Hematopoietic multipotent progenitor cell treated with erythropoietin and hydrocortisone succinate and interleukin-3 and kit ligand, for 4 days (in vitro differentiated cells): ENCODE results near the gene KRTAP9-7.

Experiments used
- DNase-seq: peaks from one replicate; pipeline ENCODE4 v3.0.0-alpha.2; 2015

Gene KRTAP9-7

GRCh38 chr17:41278176-41278955 is 2.9 kb downstream of the KRTAP9-7 start:
- no peak for DNase-seq

- DNase-seq, result no peak
These were observed 8.5 kb downstream of the KRTAP9-7 start for GRCh38 chr17:41284043-41284442.

- DNase-seq, result peak; percentile 44
These were observed 9.0 kb downstream of the KRTAP9-7 start for GRCh38 chr17:41284546-41284945.

GRCh38 chr17:41287050-41287449 is 11.6 kb downstream of the KRTAP9-7 start:
- no peak for DNase-seq

GRCh38 chr17:41294016-41294415 is 18.5 kb downstream of the KRTAP9-7 start:
- DNase-seq, result no peak

- DNase-seq, result no peak
These were observed 21.3 kb downstream of the KRTAP9-7 start for GRCh38 chr17:41296846-41297245.

GRCh38 chr17:41298458-41299135 is 23.1 kb downstream of the KRTAP9-7 start:
- no peak for DNase-seq

- DNase-seq, result no peak
These were observed 25.8 kb downstream of the KRTAP9-7 start for GRCh38 chr17:41301204-41301790.

- DNase-seq, result peak; percentile 60
These were observed 26.7 kb downstream of the KRTAP9-7 start, which contains the start of gene KRTAP29-1 for GRCh38 chr17:41301916-41302901. Gene KRTAP29-1 (minus strand): TSS chr17:41302851. CDS start chr17:41302851, 0 bp downstream.

GRCh38 chr17:41302981-41303380 is 27.5 kb downstream of the KRTAP9-7 start:
- DNase-seq, result no peak

GRCh38 chr17:41304091-41304490 is 28.6 kb downstream of the KRTAP9-7 start:
- DNase-seq, result no peak

GRCh38 chr17:41307647-41308046 is 32.1 kb downstream of the KRTAP9-7 start:
- DNase-seq, result no peak

- peak; percentile 89 for DNase-seq
These were observed 32.9 kb downstream of the KRTAP9-7 start for GRCh38 chr17:41308251-41308917.

- DNase-seq, result peak; percentile 58
These were observed 33.4 kb downstream of the KRTAP9-7 start, which contains the start of gene KRTAP16-1 for GRCh38 chr17:41308918-41309359. Gene KRTAP16-1 (minus strand): TSS chr17:41309309. CDS start chr17:41309253, 56 bp downstream.

GRCh38 chr17:41311111-41311510 is 35.6 kb downstream of the KRTAP9-7 start:
- no peak for DNase-seq

- DNase-seq, result no peak
These were observed 39.8 kb downstream of the KRTAP9-7 start, which contains the start of gene KRTAP17-1 for GRCh38 chr17:41315204-41315794. Gene KRTAP17-1 (minus strand): TSS chr17:41315710. CDS start chr17:41315650, 60 bp downstream.

- DNase-seq, result no peak
These were observed 40.4 kb downstream of the KRTAP9-7 start for GRCh38 chr17:41315814-41316445.

GRCh38 chr17:41318231-41318630 is 42.7 kb downstream of the KRTAP9-7 start:
- no peak for DNase-seq

- DNase-seq, result peak; percentile 72
These were observed 46.8 kb downstream of the KRTAP9-7 start for GRCh38 chr17:41322094-41322902.
